Measurements from ENCODE around the gene HMGCS2.

Gene HMGCS2

DNA sequence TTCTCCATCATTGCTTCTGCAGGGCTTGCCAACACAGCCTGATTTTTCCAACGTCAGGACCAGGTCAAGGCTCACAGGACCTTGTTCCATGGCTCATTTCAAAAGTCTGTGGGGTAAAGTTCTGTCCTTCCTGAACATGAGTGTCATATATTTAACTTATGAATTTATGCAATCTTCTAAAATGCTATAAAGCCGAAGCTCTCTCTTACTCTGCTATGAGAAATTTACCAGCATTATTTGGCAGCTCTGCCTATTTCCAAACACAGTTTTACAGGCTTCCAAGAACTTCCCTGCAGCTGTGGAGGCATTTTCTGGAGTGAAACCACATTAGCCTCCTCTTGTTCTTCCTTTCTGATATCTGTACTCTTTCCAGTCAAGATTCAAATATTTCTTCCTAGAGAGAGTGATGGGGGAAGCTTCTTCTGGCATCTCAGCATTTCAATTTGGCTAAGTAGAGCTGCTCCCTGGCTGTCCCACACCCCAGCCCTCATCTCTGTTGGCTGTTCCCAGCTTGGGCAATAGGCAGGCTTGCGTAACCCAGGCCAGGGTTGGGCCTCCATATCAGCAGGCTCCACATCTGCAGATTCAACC lies 15.6 kb upstream of the HMGCS2 start:
- DNase-seq (ENCODE audit: low spot score in 2 of 2), result no peak
- Mint-ChIP-seq H3K27me3 (peaks cover 40% of the 10 kb centered on the region), H3K9me3 (no peaks in the 10 kb centered on the region), H3K36me3 (ENCODE audit: insufficient read depth) (peaks cover 2% of the 10 kb centered on the region), H3K27ac (ENCODE audit: low read depth) (no peak overlapping the region), H3K4me3 (no peak overlapping the region), H3K4me1 (no peaks in the 10 kb centered on the region)
- ATAC-seq (replicated peaks; ENCODE audit: extremely low read depth, poor library complexity, severe bottlenecking), result no peak

DNA sequence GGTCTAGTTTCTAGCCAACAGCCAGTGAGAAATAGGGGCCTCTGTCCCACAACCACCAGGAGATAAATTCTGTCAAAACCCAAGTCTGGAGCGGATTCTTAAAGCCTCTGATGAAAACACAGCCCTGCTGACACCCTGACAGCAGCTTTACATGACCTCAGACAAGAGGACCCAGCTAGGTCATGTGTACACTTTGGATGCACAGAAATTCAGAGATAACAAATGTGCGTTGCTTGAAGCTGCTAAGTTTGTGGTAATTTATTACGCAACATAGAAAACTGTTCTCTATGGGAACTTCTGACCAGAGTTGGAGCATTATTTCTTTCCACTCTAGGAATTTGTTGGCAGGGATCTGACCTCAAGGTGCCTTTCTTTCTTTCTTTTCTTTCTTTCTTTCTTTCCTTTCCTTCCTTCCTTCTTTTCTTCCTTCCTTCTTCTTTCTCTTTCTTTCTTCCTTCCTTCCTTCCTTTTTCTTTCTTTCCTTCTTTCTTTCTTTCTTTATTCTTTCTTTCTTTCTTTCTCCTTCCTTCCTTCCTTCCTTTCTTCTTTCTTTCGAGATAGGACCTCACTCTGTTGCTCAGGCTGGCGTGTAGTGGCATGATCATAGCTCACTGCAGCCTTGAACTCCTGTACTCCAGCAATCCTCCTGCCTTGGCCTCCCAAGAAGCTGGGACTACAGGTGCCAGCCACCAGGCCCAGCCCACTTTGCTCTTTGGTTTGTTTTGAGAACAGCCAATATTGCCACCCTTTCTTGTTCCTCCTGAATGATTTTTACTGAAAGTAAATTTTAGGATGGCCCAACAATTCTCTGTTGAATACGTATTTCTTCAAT lies 14.9 kb upstream of the HMGCS2 start:
- H3K4me1 Mint-ChIP-seq, result no peaks in the 10 kb centered on the region
- no peaks in the 10 kb centered on the region for H3K9me3 Mint-ChIP-seq
- DNase-seq (ENCODE audit: low spot score in 2 of 2) (no peak), ATAC-seq (replicated peaks; ENCODE audit: extremely low read depth, poor library complexity, severe bottlenecking) (no peak)
- no peak overlapping the region for H3K27ac Mint-ChIP-seq (ENCODE audit: low read depth)
- peaks cover 41% of the 10 kb centered on the region for H3K27me3 Mint-ChIP-seq
- H3K36me3 Mint-ChIP-seq (ENCODE audit: insufficient read depth), result peaks cover 2% of the 10 kb centered on the region
- no peak overlapping the region for H3K4me3 Mint-ChIP-seq

DNA sequence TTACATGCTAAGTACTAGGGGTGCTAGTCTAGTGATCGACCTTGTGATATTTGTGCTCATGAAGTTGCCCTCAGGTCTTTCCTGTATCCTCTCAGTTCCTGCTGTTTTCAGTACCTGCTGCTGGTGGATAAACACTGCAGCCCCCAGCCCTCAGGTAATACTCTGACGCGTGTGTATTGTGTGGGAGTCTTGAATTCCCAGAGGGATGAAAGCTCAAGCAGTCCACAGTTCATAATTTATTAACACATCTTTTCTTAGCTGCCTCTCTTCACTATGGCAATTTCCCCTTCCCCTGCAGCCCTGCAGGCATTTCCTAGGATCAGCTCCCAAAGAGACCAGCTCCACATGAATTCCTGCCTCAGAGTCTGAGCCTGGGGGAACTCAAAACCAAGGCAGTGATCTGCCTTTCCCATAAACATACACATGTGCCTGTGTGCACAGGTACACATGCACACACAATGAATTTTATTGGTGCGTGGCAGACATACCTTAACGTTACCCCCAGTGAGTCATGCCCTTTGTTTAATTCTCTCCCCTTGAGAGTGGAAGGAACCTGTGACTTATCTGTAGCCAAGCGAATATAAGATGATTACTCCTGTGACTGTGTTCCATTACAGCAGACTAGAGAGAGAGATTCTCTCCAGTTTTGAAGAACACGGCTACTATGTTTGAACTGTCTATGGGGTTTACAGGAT lies 14.1 kb upstream of the HMGCS2 start:
- Mint-ChIP-seq H3K9me3 (no peaks in the 10 kb centered on the region), H3K4me3 (no peak overlapping the region), H3K27ac (ENCODE audit: low read depth) (no peak overlapping the region), H3K27me3 (peaks cover 48% of the 10 kb centered on the region), H3K4me1 (no peaks in the 10 kb centered on the region), H3K36me3 (ENCODE audit: insufficient read depth) (peaks cover 2% of the 10 kb centered on the region)
- DNase-seq (ENCODE audit: low spot score in 2 of 2) (no peak), ATAC-seq (replicated peaks; ENCODE audit: extremely low read depth, poor library complexity, severe bottlenecking) (no peak)

DNA sequence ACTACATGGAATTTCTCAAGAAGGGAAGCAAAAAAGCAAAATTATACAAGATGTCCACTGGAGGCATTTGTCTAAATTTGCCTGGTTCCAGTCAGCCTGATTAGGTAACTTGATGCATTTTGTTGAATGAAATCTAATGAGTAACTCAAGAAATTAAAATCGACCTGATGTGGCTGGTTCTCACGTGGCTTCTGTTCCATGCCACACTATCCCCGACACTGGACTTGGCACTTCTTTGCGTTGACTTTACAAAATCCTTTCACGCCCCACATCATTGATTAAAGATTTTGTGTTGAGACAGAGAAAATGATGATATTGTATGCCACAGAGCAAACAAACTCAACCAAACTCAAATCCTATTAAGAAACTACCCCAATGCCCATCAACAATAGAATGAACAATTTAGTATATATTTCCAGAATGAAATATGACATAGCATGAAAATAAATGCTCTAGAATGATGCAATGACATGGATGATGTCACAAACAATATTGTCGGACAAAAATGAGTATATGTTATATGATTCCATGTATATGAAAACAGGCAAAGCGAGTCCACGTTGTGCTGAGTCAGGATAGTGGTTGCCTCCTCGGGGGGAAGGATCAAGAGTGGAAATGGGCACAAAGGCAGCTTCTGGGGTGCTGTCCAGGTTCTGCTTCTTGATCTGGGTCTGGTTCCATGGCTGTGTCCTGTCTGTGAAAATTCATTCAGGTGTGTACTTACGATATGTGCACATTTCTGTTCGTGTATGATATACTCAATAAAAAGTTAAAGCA lies 12.9 kb upstream of the HMGCS2 start:
- Mint-ChIP-seq H3K4me1 (no peaks in the 10 kb centered on the region), H3K9me3 (no peaks in the 10 kb centered on the region), H3K4me3 (no peak overlapping the region), H3K27ac (ENCODE audit: low read depth) (no peak overlapping the region), H3K27me3 (peaks cover 54% of the 10 kb centered on the region), H3K36me3 (ENCODE audit: insufficient read depth) (peaks cover 2% of the 10 kb centered on the region)
- no peak for DNase-seq (ENCODE audit: low spot score in 2 of 2)
- no peak for ATAC-seq (replicated peaks; ENCODE audit: extremely low read depth, poor library complexity, severe bottlenecking)

DNA sequence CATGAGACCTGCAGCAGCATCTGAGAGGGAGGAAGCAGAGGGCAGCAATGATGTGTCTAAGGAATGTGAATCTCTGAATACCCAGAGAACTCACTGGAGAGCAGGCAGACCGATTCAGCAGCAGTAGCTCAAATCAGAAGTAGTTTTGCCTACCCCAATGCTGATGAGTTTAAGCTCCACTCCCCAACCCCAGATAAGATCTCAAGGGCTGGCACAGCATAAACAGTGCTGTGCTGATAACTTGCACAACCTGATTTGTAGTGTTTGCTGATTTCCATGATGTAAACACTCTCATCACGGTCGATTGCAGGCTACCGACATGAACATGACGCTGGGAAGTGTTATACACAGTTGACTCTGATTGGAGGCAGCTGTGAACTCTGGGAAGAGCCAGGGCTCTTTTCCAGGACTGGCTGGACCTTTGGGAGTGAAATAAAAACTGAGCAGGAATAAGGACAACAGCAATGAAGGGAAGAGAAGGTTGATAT lies 11.2 kb upstream of the HMGCS2 start:
- Mint-ChIP-seq H3K4me3 (no peak overlapping the region), H3K27ac (ENCODE audit: low read depth) (no peak overlapping the region), H3K36me3 (ENCODE audit: insufficient read depth) (peaks cover 2% of the 10 kb centered on the region), H3K9me3 (no peaks in the 10 kb centered on the region), H3K27me3 (peaks cover 56% of the 10 kb centered on the region), H3K4me1 (no peaks in the 10 kb centered on the region)
- DNase-seq (ENCODE audit: low spot score in 2 of 2) (no peak), ATAC-seq (replicated peaks; ENCODE audit: extremely low read depth, poor library complexity, severe bottlenecking) (no peak)

DNA sequence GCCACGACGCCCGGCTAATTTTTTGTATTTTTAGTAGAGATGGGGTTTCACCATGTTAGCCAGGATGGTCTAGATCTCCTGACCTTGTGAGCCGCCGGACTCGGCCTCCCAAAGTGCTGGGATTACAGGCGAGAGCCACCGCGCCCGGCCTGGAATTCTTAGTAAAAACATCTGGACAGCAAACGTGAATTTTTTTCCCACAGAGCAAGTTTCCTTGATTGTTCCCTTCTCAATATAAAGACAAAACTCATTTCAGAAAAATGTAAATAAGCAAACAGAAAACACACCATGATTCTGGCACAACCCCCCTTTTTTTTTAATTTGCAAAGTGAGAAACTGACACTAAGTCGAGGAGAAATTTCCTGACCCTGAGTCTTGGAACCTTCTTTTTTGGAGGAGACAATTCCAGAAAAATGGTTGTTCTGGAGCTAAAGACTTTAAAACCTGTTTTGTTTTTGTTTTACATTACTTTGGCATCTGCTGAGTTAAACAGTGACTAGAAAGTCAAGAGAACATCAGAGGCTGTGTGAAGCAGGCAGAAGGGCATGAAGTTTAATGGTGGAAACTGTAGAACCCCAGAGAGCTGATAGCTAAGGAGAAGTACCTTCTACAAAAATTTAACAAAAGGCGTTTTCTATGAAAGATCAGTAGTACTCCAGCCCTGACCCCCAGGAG lies 10.3 kb upstream of the HMGCS2 start:
- ATAC-seq (replicated peaks; ENCODE audit: extremely low read depth, poor library complexity, severe bottlenecking), result no peak

DNA sequence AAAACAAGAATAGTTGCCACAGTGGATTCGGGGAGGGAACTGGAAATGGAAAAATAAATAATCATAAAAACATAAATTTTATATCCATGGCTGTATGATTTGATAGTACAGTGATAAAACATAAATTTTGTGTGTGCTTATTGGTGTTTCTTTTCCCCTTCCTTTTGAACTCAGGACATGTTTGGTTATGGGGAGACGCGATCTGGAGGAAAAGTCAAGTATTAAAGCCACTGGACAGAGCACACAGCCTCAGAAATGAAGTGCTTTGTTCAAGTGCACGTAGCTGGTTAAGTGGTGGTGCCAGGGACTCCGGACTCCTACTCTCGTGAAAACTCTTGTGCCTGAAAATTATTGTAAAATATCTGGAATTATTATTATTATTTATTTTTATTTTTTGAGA lies 9.7 kb upstream of the HMGCS2 start:
- H3K36me3 Mint-ChIP-seq (ENCODE audit: insufficient read depth), result peaks cover 2% of the 10 kb centered on the region
- ATAC-seq (replicated peaks; ENCODE audit: extremely low read depth, poor library complexity, severe bottlenecking) (no peak), DNase-seq (ENCODE audit: low spot score in 2 of 2) (no peak)
- no peak overlapping the region for H3K4me3 Mint-ChIP-seq
- peaks cover 61% of the 10 kb centered on the region for H3K27me3 Mint-ChIP-seq
- H3K4me1 Mint-ChIP-seq, result no peaks in the 10 kb centered on the region
- no peak overlapping the region for H3K27ac Mint-ChIP-seq (ENCODE audit: low read depth)
- H3K9me3 Mint-ChIP-seq, result no peaks in the 10 kb centered on the region

More for the DNA sequence above, 10.3 kb upstream of the HMGCS2 start:
- no peak overlapping the region for H3K27ac Mint-ChIP-seq (ENCODE audit: low read depth)
- no peaks in the 10 kb centered on the region for H3K4me1 Mint-ChIP-seq
- DNase-seq (ENCODE audit: low spot score in 2 of 2), result no peak
- H3K9me3 Mint-ChIP-seq, result no peaks in the 10 kb centered on the region
- H3K27me3 Mint-ChIP-seq, result peaks cover 56% of the 10 kb centered on the region
- H3K36me3 Mint-ChIP-seq (ENCODE audit: insufficient read depth), result peaks cover 2% of the 10 kb centered on the region
- no peak overlapping the region for H3K4me3 Mint-ChIP-seq

DNA sequence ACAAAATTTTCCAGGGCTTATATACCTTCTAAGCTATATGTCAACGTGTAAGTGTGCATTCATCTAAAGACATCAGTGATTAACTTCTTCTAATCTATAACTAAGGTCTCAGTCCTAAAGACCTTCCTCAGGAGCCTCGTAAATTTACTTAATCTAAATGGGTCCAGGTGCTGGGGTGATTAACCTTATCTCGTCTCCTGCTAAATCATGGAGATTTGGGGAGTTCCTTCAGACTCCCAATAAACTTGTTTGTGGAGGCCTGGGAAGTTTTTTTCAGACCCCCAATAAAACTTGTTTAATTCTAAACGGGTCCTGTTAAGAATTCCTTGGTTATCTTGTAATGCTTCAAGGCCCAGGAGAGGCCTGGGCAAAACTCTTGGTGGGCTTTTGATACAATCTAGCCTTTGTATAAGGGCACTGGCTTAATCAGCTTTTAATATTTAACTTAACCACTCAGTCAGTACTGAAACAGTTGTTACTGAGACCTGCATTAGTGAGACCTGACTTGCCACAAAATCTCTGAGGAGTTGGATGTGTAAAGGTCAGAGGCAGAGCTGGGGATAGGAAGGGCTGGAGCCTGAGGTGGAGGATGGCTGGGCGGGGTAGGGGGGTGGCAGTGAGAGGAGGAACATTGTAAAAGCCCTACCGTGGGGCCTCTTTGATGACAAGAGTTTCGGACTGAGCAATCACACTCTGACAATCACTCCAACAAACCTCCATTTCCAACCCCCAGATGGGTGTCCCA lies 6.2 kb upstream of the HMGCS2 start:
- ATAC-seq (replicated peaks; ENCODE audit: extremely low read depth, poor library complexity, severe bottlenecking) (no peak), DNase-seq (ENCODE audit: low spot score in 2 of 2) (no peak)
- H3K27me3 Mint-ChIP-seq, result peaks cover 46% of the 10 kb centered on the region
- no peak overlapping the region for H3K27ac Mint-ChIP-seq (ENCODE audit: low read depth)
- H3K4me1 Mint-ChIP-seq, result no peaks in the 10 kb centered on the region
- no peaks in the 10 kb centered on the region for H3K9me3 Mint-ChIP-seq
- no peak overlapping the region for H3K4me3 Mint-ChIP-seq
- H3K36me3 Mint-ChIP-seq (ENCODE audit: insufficient read depth), result peaks cover 2% of the 10 kb centered on the region

DNA sequence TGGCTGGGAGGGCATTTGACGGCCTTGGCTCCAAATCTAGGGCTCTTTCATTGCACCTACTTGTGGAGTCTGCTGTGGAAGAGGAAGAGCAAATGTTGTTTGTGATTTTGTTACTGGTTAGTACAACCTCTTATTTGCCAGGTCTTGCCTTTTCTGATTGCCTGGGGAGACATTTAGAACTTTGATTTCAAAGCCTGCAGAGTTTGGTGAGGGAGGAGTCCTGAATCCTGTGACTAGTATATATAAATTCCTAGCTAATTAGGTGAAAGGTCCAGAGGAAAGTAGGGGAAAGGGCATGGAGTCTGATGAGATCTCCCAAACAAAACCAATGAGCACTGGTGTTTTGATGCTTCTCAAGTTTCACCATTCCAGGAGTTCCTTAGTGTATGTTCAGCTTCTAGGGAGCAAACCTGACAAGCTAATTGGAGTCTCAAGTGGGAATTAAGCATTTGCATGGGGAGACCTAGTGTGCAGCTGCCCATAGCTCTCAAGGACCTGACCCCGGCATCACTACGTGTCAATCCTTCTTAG lies 5.1 kb upstream of the HMGCS2 start:
- H3K27me3 Mint-ChIP-seq, result peaks cover 38% of the 10 kb centered on the region
- no peak overlapping the region for H3K4me3 Mint-ChIP-seq
- H3K4me1 Mint-ChIP-seq, result no peaks in the 10 kb centered on the region
- H3K9me3 Mint-ChIP-seq, result no peaks in the 10 kb centered on the region
- H3K36me3 Mint-ChIP-seq (ENCODE audit: insufficient read depth), result no peaks in the 10 kb centered on the region
- no peak overlapping the region for H3K27ac Mint-ChIP-seq (ENCODE audit: low read depth)
- no peak for ATAC-seq (replicated peaks; ENCODE audit: extremely low read depth, poor library complexity, severe bottlenecking)
- DNase-seq (ENCODE audit: low spot score in 2 of 2), result no peak

DNA sequence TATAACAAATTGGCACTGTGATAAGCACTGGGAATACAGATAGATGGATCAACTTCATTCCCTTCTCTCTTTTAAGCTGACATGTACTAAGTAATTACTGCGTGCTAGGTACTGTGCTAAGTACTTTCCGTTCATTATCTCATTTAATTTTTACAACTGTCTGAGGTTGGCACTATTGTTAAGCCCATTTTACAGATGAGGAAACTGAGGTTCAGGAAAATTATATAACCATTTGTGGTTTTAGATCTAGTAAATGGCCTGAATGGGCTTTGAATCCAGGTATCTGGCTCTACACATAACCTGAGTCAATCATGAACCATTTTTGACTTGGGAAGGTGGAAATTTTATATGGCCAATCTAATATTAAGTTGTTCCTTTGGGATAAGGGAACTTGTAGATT lies 3.6 kb upstream of the HMGCS2 start:
- Mint-ChIP-seq H3K4me3 (no peak overlapping the region), H3K36me3 (ENCODE audit: insufficient read depth) (no peaks in the 10 kb centered on the region), H3K27me3 (peaks cover 32% of the 10 kb centered on the region), H3K27ac (ENCODE audit: low read depth) (no peak overlapping the region), H3K4me1 (no peaks in the 10 kb centered on the region), H3K9me3 (no peaks in the 10 kb centered on the region)
- DNase-seq (ENCODE audit: low spot score in 2 of 2) (no peak), ATAC-seq (replicated peaks; ENCODE audit: extremely low read depth, poor library complexity, severe bottlenecking) (no peak)

DNA sequence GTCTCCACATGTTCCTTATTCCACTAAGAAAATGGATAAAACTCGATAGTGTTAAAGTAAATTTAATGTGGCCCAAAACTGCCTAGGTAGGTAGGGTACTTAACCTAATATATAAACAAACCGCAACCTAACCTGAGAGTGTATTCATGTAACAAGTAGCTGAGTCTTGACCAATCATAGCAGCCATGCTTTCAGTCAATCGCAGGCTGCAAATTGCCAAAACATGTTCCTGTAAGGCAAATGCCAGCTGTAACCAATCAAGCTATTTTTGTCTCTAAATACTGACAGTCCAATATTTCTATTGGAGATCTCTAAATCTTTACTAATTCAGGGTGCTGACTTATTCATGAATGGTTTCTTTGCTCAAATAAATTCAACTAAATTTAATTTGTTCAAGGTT lies 3.1 kb upstream of the HMGCS2 start:
- Mint-ChIP-seq H3K9me3 (no peaks in the 10 kb centered on the region), H3K4me3 (no peak overlapping the region)

More for the DNA sequence above, 3.1 kb upstream of the HMGCS2 start:
- Mint-ChIP-seq H3K27me3 (peaks cover 36% of the 10 kb centered on the region), H3K4me1 (no peaks in the 10 kb centered on the region), H3K27ac (ENCODE audit: low read depth) (no peak overlapping the region), H3K36me3 (ENCODE audit: insufficient read depth) (no peaks in the 10 kb centered on the region)
- DNase-seq (ENCODE audit: low spot score in 2 of 2) (no peak), ATAC-seq (replicated peaks; ENCODE audit: extremely low read depth, poor library complexity, severe bottlenecking) (no peak)
